D721Med (cell line): Measurements from ENCODE around the gene ERBB2.

Experiments
- DNase-seq: peaks from one replicate; pipeline ENCODE4 v3.0.0; 2011; ENCODE audit warnings: low spot score; ENCODE audit not compliant: insufficient read length
- FAIRE-seq: peaks from 2 replicates; lab custom pipeline; 2011; peaks lifted over from hg19 to GRCh38; lab: Jason Lieb, UNC
- CTCF ChIP-seq: IDR thresholded peaks from 2 replicates; pipeline ENCODE4 v1.5.1; 2012; ENCODE audit warnings: mild to moderate bottlenecking, control low read depth; ENCODE audit not compliant: insufficient read depth; ENCODE audit errors: missing control alignments

The ERBB2 gene

GRCh38 chr17:39727556-39727955, 27.7 kb downstream of the ERBB2 start:
- no peak for FAIRE-seq
- no peak for DNase-seq

GRCh38 chr17:39729280-39729851, 29.5 kb downstream of the ERBB2 start:
- FAIRE-seq (no peak), DNase-seq (no peak)

More at GRCh38 chr17:39727556-39727955, 27.7 kb downstream of the ERBB2 start:
- no peak for TF ChIP-seq CTCF

GRCh38 chr17:39730095-39730921, 30.4 kb downstream of the ERBB2 start, which contains the start of gene MIEN1:
Gene MIEN1, minus strand, starts transcription at chr17:39730532. Its CDS starts 37 bp downstream, at chr17:39730495.
- peak; percentile 67 for TF ChIP-seq CTCF
- peak; percentile 97 for DNase-seq

More at GRCh38 chr17:39729280-39729851, 29.5 kb downstream of the ERBB2 start:
- TF ChIP-seq CTCF, result no peak

DNA sequence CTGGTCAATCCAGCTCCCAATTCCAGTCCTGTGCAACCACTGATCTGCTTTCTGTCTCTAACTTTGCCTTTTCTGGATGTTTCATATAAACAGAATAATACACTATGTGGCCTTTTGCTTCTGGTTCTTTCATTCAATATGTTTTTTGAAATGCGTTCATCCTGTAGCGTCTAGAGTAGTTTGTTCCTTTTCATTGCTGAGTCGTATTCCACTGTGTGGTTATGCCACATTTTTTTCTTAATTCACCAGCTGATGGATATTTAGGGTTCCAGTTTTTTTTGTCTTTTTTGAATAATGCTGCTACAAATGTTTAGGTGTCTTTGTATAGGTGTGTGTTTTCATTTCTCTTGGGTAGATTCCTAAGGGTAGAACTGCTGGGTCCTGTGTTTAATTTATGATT, 32.7 kb downstream of the ERBB2 start:
- no peak for FAIRE-seq
- DNase-seq, result no peak
- no peak for TF ChIP-seq CTCF

More at GRCh38 chr17:39730095-39730921, 30.4 kb downstream of the ERBB2 start, which contains the start of gene MIEN1:
- FAIRE-seq, result no peak

DNA sequence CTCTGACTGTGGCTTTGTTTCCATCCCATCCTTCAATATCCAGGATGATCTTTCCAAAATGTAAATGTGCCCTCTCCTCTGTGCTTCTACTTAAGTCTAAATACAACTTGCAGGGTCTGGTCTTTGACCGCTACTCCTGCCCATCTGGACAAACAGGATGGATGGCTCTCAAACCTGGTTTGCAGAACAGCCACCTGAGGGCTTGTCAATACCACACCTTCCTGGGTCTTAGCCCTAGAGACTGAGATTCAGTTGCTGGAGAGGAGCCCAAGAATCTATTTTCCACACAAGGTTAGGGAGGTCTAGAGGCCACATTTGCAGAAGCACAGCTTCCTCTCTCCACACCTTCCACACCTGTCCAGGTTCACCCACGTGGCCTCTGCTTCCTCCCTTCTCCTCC, 36.0 kb downstream of the ERBB2 start:
- FAIRE-seq (no peak), DNase-seq (no peak)
- TF ChIP-seq CTCF, result no peak

DNA sequence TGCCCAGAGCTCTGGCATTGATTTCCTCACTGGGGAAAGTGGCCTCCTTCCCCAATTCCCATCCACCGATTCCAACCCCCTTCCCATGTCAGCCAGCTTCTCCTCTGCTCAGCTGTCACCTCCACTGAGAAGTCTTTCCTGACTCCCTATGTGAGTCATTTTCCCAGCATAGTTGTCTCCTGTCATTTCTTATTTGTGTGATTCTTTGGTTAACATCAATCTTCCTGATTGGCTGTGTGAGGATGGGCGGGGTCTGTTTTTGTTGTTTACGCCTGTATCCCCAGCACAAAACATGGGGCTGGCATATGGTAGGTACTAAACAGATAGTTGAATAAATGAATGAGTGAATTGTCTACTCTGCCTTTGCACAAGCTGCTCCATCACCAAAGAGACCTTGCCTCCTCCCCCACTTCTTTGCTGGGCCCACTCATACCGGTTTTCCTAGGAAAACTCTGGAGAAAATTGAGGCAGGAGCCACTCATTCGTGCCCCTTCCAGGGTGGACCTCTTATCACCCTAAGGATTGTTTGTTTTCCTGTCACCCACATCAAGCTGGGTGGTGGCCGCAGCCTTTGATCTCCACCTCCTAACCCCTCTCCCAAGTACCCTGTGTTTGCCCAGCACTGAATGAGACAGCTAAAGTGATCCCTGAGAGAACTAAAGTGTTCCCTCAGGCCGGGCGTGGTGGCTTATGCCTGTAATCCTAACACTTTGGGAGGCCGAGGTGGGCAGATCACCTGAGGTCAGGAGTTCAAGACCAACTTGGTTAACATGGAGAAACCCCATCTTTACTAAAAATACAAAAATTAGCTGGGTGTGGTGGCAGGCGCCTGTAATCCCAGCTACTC, 36.7 kb downstream of the ERBB2 start:
- DNase-seq, result no peak
- no peak for FAIRE-seq
- TF ChIP-seq CTCF, result no peak
